Eye (tissue), 1 donor: ENCODE measurements around the gene MCL1.
"Not testable (repeated sequence)": the region's sequence is repeated elsewhere in the genome, so short reads cannot be mapped to it uniquely, and the experiment has no call there.

Experiments
- DNase-seq: peaks from one replicate; pipeline ENCODE4 v3.0.0-alpha.2; 2015

MCL1 gene

GRCh38 chr1:150567717-150568593 is 11.5 kb downstream of the MCL1 start:
- peak; percentile 94 for DNase-seq

- DNase-seq: no peak
These were observed 12.1 kb downstream of the MCL1 start for GRCh38 chr1:150567341-150567716.

- no peak for DNase-seq
These were observed 12.6 kb downstream of the MCL1 start for GRCh38 chr1:150566589-150567340.

GRCh38 chr1:150565240-150565991 is 14.0 kb downstream of the MCL1 start:
- DNase-seq: not testable (repeated sequence)

GRCh38 chr1:150564051-150564991 is 15.1 kb downstream of the MCL1 start:
- DNase-seq: no peak

GRCh38 chr1:150563340-150564038 is 15.9 kb downstream of the MCL1 start:
- DNase-seq: no peak

GRCh38 chr1:150562446-150563339 is 16.7 kb downstream of the MCL1 start:
- no peak for DNase-seq

- peak; percentile 91 for DNase-seq
These were observed 17.4 kb downstream of the MCL1 start for GRCh38 chr1:150561974-150562445.

GRCh38 chr1:150561254-150561973 is 18.0 kb downstream of the MCL1 start:
- peak; percentile 97 for DNase-seq

- DNase-seq: peak; percentile 97
These were observed 18.7 kb downstream of the MCL1 start for GRCh38 chr1:150560576-150561253.

GRCh38 chr1:150560011-150560438 is 19.4 kb downstream of the MCL1 start:
- DNase-seq: peak; percentile 92

- DNase-seq: no peak
These were observed 19.8 kb downstream of the MCL1 start for GRCh38 chr1:150559656-150560010.

- no peak for DNase-seq
These were observed 20.4 kb downstream of the MCL1 start for GRCh38 chr1:150558761-150559655.

- DNase-seq: no peak
These were observed 21.1 kb downstream of the MCL1 start for GRCh38 chr1:150558303-150558704.

GRCh38 chr1:150557813-150558212 is 21.6 kb downstream of the MCL1 start:
- DNase-seq: no peak

- no peak for DNase-seq
These were observed 22.3 kb downstream of the MCL1 start for GRCh38 chr1:150557065-150557600.
